OCI-LY3 (cell line): Measurements from ENCODE around the gene C1orf105.

Experiments used
- H2AFZ ChIP-seq: fragments of 200-600, 300-600 bp; shearing (Covaris generic); 2 replicates; pipeline ENCODE4 v1.6.0; 2014; ENCODE audit warnings: antibody characterized with exemption, low read depth, low read length
- H3K27ac ChIP-seq: fragments of 200-600, 300-600 bp; sonication (generic); 2 replicates; pipeline ENCODE4 v1.5.1; 2014; ENCODE audit warnings: mild to moderate bottlenecking, low read length, moderate library complexity, mixed read lengths
- H3K27me3 ChIP-seq: fragments of 200-600, 300-600 bp; sonication (generic); 2 replicates; pipeline ENCODE4 v1.6.1; 2014; ENCODE audit warnings: low read depth, low read length, mixed read lengths
- H3K36me3 ChIP-seq: fragments of 200-600, 300-600 bp; sonication (generic); replicated peaks from 2 replicates; pipeline ENCODE3; 2014; ENCODE audit warnings: low read depth, low read length, mixed read lengths
- H3K4me1 ChIP-seq: fragments of 300-600, 200-600 bp; sonication (generic); 2 replicates; pipeline ENCODE4 v1.6.1; 2014; ENCODE audit warnings: low read length, mixed read lengths
- H3K4me2 ChIP-seq: fragments of 200-600, 300-600 bp; sonication (generic); 2 replicates; pipeline ENCODE4 v1.6.1; 2014; ENCODE audit warnings: low read length, mixed read lengths
- H3K4me3 ChIP-seq: fragments of 300-600, 200-600 bp; sonication (generic); 2 replicates; pipeline ENCODE4 v1.5.1; 2014; ENCODE audit warnings: antibody characterized with exemption, mild to moderate bottlenecking, low read length, moderate library complexity
- H3K79me2 ChIP-seq: fragments of 300-600, 200-600 bp; shearing (Covaris generic); 2 replicates; pipeline ENCODE4 v1.6.1; 2014; ENCODE audit warnings: mild to moderate bottlenecking, low read length, mixed read lengths
- H3K9ac ChIP-seq: fragments of 300-600, 200-600 bp; shearing (Covaris generic); 2 replicates; pipeline ENCODE4 v1.6.0; 2014; ENCODE audit warnings: mild to moderate bottlenecking, low read length, moderate library complexity
- H3K9me3 ChIP-seq: fragments of 200-600, 300-600 bp; shearing (Covaris generic); 2 replicates; pipeline ENCODE4 v1.6.1; 2014; ENCODE audit warnings: low read length, mixed read lengths; ENCODE audit not compliant: insufficient read depth
- H4K20me1 ChIP-seq: fragments of 200-600, 300-600 bp; sonication (generic); 2 replicates; pipeline ENCODE4 v1.6.1; 2016; ENCODE audit warnings: low read length, mixed read lengths; ENCODE audit not compliant: insufficient read depth
- EZH2phosphoT487 ChIP-seq: fragments of 200-600 bp; shearing (Covaris generic); IDR thresholded peaks from 2 replicates; pipeline ENCODE4 v1.6.1; 2018; ENCODE audit warnings: antibody characterized with exemption, mixed run types, low read depth
- TF ChIP-seq, protein P1 (sequence below): fragments of 200-600, 300-600 bp; sonication (generic); IDR thresholded peaks from 2 replicates; pipeline ENCODE4 v1.5.1; 2014; ENCODE audit warnings: antibody characterized with exemption, low read length, low read depth

C1orf105 gene

DNA sequence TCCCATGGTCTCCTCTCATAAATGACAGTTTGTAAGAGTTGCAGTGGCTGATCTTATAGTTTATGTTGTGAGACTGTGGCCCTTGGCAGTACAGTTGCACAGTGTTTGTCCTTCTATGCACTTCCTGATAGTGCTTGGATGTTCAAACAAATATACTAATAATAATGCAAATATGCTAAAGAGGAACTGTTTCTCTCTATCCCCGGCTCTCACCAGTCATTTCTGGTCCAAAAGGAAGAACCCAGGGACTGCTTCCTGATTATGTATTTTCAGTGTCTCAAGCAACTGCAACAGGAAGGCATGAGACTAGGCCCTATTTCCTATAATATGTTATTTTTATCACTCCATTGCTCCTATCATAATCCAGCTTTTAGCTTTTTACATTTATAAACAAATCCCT lies 95.4 kb downstream of the C1orf105 start:
- H3K36me3 ChIP-seq: no peaks in the 10 kb centered on the region
- no peaks in the 10 kb centered on the region for H3K79me2 ChIP-seq
- no peak overlapping the region for H3K4me3 ChIP-seq
- H3K27me3 ChIP-seq: no peaks in the 10 kb centered on the region
- no peak overlapping the region for H2AFZ ChIP-seq
- H3K27ac ChIP-seq: no peak overlapping the region
- peaks cover 10% of the 10 kb centered on the region for H3K4me1 ChIP-seq
- H3K9ac ChIP-seq: no peak overlapping the region
- TF ChIP-seq EZH2phosphoT487: no peak
- TF ChIP-seq, protein P1, sequence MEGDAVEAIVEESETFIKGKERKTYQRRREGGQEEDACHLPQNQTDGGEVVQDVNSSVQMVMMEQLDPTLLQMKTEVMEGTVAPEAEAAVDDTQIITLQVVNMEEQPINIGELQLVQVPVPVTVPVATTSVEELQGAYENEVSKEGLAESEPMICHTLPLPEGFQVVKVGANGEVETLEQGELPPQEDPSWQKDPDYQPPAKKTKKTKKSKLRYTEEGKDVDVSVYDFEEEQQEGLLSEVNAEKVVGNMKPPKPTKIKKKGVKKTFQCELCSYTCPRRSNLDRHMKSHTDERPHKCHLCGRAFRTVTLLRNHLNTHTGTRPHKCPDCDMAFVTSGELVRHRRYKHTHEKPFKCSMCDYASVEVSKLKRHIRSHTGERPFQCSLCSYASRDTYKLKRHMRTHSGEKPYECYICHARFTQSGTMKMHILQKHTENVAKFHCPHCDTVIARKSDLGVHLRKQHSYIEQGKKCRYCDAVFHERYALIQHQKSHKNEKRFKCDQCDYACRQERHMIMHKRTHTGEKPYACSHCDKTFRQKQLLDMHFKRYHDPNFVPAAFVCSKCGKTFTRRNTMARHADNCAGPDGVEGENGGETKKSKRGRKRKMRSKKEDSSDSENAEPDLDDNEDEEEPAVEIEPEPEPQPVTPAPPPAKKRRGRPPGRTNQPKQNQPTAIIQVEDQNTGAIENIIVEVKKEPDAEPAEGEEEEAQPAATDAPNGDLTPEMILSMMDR: no peak
- no peaks in the 10 kb centered on the region for H3K9me3 ChIP-seq
- no peaks in the 10 kb centered on the region for H4K20me1 ChIP-seq
- H3K4me2 ChIP-seq: no peak overlapping the region

DNA sequence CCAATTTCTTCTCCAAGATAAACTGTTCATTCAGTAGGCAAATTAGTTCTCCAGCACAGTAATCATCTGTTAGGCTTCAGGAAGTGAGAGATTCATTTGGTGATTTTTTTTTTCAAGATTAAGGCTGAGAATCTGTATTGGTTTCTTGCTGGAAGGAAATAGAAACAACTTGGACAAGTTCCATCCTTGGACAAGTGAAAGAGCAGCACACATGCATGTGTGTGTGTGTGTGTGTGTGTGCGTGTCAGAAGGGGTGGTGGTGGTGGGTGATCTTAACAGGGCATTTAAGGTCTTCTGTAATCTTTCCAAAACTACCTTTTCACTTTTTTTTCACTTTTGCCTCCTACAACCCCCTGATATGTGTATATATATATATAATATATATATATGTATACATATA lies 96.6 kb downstream of the C1orf105 start:
- peaks cover 10% of the 10 kb centered on the region for H3K4me1 ChIP-seq
- no peak overlapping the region for H3K4me3 ChIP-seq
- no peak overlapping the region for H3K9ac ChIP-seq
- no peaks in the 10 kb centered on the region for H3K36me3 ChIP-seq
- no peaks in the 10 kb centered on the region for H4K20me1 ChIP-seq
- H3K27me3 ChIP-seq: no peaks in the 10 kb centered on the region
- no peak overlapping the region for H2AFZ ChIP-seq
- no peaks in the 10 kb centered on the region for H3K79me2 ChIP-seq
- no peak for TF ChIP-seq EZH2phosphoT487
- TF ChIP-seq, protein P1: no peak
- no peak overlapping the region for H3K4me2 ChIP-seq
- H3K27ac ChIP-seq: no peak overlapping the region
- H3K9me3 ChIP-seq: no peaks in the 10 kb centered on the region

DNA sequence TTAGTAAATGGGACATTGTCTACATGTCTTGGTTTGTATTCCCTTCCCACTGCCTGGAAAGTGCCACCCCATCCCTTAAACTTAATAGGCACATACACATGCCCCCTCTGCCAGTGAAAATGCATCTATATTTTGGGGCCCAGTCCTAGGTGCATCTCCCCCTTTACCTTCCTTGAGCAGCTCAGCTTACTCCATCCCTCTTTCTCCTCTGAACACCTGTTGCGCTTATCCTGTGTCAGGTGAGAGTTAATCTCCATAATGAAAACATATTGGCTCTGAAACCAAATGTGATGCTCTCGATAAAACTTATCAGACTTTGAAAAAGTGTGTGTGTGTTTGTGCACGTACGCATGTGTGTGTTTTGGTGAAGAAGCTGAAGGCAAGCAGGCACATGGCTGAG lies 97.1 kb downstream of the C1orf105 start:
- Histone ChIP-seq H3K36me3 (no peaks in the 10 kb centered on the region), H3K4me3 (no peak overlapping the region), H2AFZ (no peak overlapping the region), H3K27me3 (no peaks in the 10 kb centered on the region), H3K9ac (no peak overlapping the region), H3K9me3 (no peaks in the 10 kb centered on the region), H3K79me2 (no peaks in the 10 kb centered on the region), H4K20me1 (no peaks in the 10 kb centered on the region), H3K4me2 (no peak overlapping the region), H3K27ac (no peak overlapping the region), H3K4me1 (peaks cover 10% of the 10 kb centered on the region)
- no peak for TF ChIP-seq EZH2phosphoT487
- TF ChIP-seq, protein P1: no peak
